ENCODE measurements around the gene MTARC2.

DNA sequence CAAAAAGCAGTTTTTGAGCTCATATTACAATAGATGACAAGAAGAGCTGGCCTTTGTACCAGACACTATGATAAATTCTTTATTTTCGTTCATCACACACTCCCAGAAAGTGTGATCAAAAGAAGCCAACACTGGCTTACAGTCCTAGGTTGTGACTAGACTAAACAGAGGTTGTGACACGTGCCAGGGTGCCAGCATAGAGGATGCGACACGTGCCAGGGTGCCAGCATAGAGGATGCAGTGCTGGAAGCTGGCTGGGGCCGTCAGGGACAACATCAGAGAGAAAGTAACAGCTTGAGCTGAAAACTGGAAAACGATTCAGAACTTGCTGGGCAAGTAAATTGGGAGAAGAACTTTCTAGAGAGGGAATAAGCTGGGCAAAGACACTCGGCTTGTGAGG is 40.8 kb downstream of the MTARC2 start:
- TF ChIP-seq, protein P1, sequence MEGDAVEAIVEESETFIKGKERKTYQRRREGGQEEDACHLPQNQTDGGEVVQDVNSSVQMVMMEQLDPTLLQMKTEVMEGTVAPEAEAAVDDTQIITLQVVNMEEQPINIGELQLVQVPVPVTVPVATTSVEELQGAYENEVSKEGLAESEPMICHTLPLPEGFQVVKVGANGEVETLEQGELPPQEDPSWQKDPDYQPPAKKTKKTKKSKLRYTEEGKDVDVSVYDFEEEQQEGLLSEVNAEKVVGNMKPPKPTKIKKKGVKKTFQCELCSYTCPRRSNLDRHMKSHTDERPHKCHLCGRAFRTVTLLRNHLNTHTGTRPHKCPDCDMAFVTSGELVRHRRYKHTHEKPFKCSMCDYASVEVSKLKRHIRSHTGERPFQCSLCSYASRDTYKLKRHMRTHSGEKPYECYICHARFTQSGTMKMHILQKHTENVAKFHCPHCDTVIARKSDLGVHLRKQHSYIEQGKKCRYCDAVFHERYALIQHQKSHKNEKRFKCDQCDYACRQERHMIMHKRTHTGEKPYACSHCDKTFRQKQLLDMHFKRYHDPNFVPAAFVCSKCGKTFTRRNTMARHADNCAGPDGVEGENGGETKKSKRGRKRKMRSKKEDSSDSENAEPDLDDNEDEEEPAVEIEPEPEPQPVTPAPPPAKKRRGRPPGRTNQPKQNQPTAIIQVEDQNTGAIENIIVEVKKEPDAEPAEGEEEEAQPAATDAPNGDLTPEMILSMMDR (IDR thresholded peaks at IDR 0.05) = no peak
- no peak for TF ChIP-seq POLR2A (IDR thresholded peaks at IDR 0.05)

Data from esophagus squamous epithelium (tissue), 4 donors.